ENCODE data around the gene CISD1. TPM values are rescaled to one million over a fixed set of nuclear protein-coding genes. Genes with fewer than 3 reads are reported as not detected.

CISD1 gene
- total and polyA plus RNA-seq, 9 of the 15 experiments (the other 6 are each of a cell fraction or from before 2014, with no cell fraction given) = 35.8 to 342 (median 118) TPM

- no peak for TF ChIP-seq ZNF280B (CRISPR knock-in tag; IDR thresholded peaks at IDR 0.05)
- no peak for TF ChIP-seq SMAD1 (IDR thresholded peaks at IDR 0.05; ENCODE audit: low read depth, low read length, partially characterized antibody)
- TF ChIP-seq KDM1A (IDR thresholded peaks at IDR 0.05) = peak; percentile 64 to 69; a peak in 3 of 4 replicates
- TF ChIP-seq ZBED1 (IDR thresholded peaks at IDR 0.05) = no peak
- TF ChIP-seq, protein P1, sequence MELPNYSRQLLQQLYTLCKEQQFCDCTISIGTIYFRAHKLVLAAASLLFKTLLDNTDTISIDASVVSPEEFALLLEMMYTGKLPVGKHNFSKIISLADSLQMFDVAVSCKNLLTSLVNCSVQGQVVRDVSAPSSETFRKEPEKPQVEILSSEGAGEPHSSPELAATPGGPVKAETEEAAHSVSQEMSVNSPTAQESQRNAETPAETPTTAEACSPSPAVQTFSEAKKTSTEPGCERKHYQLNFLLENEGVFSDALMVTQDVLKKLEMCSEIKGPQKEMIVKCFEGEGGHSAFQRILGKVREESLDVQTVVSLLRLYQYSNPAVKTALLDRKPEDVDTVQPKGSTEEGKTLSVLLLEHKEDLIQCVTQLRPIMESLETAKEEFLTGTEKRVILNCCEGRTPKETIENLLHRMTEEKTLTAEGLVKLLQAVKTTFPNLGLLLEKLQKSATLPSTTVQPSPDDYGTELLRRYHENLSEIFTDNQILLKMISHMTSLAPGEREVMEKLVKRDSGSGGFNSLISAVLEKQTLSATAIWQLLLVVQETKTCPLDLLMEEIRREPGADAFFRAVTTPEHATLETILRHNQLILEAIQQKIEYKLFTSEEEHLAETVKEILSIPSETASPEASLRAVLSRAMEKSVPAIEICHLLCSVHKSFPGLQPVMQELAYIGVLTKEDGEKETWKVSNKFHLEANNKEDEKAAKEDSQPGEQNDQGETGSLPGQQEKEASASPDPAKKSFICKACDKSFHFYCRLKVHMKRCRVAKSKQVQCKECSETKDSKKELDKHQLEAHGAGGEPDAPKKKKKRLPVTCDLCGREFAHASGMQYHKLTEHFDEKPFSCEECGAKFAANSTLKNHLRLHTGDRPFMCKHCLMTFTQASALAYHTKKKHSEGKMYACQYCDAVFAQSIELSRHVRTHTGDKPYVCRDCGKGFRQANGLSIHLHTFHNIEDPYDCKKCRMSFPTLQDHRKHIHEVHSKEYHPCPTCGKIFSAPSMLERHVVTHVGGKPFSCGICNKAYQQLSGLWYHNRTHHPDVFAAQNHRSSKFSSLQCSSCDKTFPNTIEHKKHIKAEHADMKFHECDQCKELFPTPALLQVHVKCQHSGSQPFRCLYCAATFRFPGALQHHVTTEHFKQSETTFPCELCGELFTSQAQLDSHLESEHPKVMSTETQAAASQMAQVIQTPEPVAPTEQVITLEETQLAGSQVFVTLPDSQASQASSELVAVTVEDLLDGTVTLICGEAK (IDR thresholded peaks at IDR 0.05) = peak; percentile 6
- TF ChIP-seq, protein P1 (CRISPR knock-in tag; IDR thresholded peaks at IDR 0.05) = no peak
- peak; percentile 51; the same call in 1 of the 2 replicates for TF ChIP-seq PML (IDR thresholded peaks at IDR 0.05; ENCODE audit: low read length)
- TF ChIP-seq, protein P2, sequence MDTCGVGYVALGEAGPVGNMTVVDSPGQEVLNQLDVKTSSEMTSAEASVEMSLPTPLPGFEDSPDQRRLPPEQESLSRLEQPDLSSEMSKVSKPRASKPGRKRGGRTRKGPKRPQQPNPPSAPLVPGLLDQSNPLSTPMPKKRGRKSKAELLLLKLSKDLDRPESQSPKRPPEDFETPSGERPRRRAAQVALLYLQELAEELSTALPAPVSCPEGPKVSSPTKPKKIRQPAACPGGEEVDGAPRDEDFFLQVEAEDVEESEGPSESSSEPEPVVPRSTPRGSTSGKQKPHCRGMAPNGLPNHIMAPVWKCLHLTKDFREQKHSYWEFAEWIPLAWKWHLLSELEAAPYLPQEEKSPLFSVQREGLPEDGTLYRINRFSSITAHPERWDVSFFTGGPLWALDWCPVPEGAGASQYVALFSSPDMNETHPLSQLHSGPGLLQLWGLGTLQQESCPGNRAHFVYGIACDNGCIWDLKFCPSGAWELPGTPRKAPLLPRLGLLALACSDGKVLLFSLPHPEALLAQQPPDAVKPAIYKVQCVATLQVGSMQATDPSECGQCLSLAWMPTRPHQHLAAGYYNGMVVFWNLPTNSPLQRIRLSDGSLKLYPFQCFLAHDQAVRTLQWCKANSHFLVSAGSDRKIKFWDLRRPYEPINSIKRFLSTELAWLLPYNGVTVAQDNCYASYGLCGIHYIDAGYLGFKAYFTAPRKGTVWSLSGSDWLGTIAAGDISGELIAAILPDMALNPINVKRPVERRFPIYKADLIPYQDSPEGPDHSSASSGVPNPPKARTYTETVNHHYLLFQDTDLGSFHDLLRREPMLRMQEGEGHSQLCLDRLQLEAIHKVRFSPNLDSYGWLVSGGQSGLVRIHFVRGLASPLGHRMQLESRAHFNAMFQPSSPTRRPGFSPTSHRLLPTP (IDR thresholded peaks at IDR 0.05; ENCODE audit: borderline replicate concordance, extremely low read depth, insufficient read length) = no peak
- peak; percentile 46 for TF ChIP-seq NEUROD1 (IDR thresholded peaks at IDR 0.05; ENCODE audit: borderline replicate concordance, low read depth, low read length, partially characterized antibody)
- no peak for TF ChIP-seq THRAP3 (IDR thresholded peaks at IDR 0.05; ENCODE audit: borderline replicate concordance)
- TF ChIP-seq FOXK1 (CRISPR knock-in tag; IDR thresholded peaks at IDR 0.05; ENCODE audit: borderline replicate concordance) = peak; percentile 96; the same call in 1 of the 2 replicates
- TF ChIP-seq USF2 (CRISPR knock-in tag; IDR thresholded peaks at IDR 0.05) = peak; percentile 89
- TF ChIP-seq ELF2 (CRISPR knock-in tag; IDR thresholded peaks at IDR 0.05) = no peak
These were observed at the start of gene CISD1 (continued) for GRCh38 chr10:58268946-58269781.
